HG03565 (cell line): ENCODE data around the gene CAMK1G.
A peak's percentile ranks its signal among the peaks of the same experiment; 100 is the strongest.

Experiments used
- ATAC-seq: cut with Tn5 transposase; IDR thresholded peaks from one replicate; pipeline ENCODE4 v1.9.1; 2021; ENCODE audit warnings: mild to moderate bottlenecking, moderate library complexity; ENCODE audit not compliant: unreplicated experiment

The CAMK1G gene

GRCh38 chr1:209657918-209658317 is 74.4 kb downstream of the CAMK1G start:
- ATAC-seq, result no peak

GRCh38 chr1:209659909-209660308 is 76.4 kb downstream of the CAMK1G start:
- peak; percentile 83 for ATAC-seq

GRCh38 chr1:209661071-209661470 is 77.6 kb downstream of the CAMK1G start:
- ATAC-seq, result no peak

- ATAC-seq, result no peak
Observed at GRCh38 chr1:209662879-209663327, 79.4 kb downstream of the CAMK1G start.
